ENCODE measurements around the gene ESR2.
"Not testable (repeated sequence)": the region's sequence is repeated elsewhere in the genome, so short reads cannot be mapped to it uniquely, and the experiment has no call there.

The ESR2 gene

GRCh38 chr14:64043296-64043695, 250.9 kb downstream of the ESR2 start:
- not testable (repeated sequence) for DNase-seq

- DNase-seq: no peak
Measured at GRCh38 chr14:64040044-64040443, 254.1 kb downstream of the ESR2 start.

- peak in 4 of 58 donors; percentile 2 to 5 (median 4) for DNase-seq
Measured at GRCh38 chr14:64038841-64039542, 255.2 kb downstream of the ESR2 start.

GRCh38 chr14:64037869-64038745, 256.1 kb downstream of the ESR2 start:
- DNase-seq: not testable (repeated sequence)

- DNase-seq: no peak
Measured at GRCh38 chr14:64035143-64035542, 259.0 kb downstream of the ESR2 start.
